HEK293 (cell line): ENCODE data around the gene RBM17.
A peak's percentile ranks its signal among the peaks of the same experiment; 100 is the strongest.

Experiments
- CTCF ChIA-PET: fragments of 350-600 bp; formaldehyde crosslinking; extraction: SDS; loops from one replicate; lab custom pipeline; 2021; ENCODE audit warnings: antibody characterized with exemption; lab: Yijun Ruan, JAX
- POLR2A ChIA-PET: fragments of 300-600 bp; formaldehyde crosslinking; extraction: SDS; loops from one replicate; lab custom pipeline; 2020; ENCODE audit warnings: antibody characterized with exemption, inconsistent platforms; lab: Yijun Ruan, JAX
- H3K27ac ChIP-seq: fragments of 200-500 bp; sonication (Bioruptor generic); 2 replicates; pipeline ENCODE4 v1.5.1; 2014; ENCODE audit warnings: low read depth, low read length, control low read depth, inconsistent platforms; ENCODE audit errors: extremely low read depth
- H3K36me3 ChIP-seq, 2 experiments: fragments of 200-500 bp in 1 of 2; sonication (Bioruptor generic) in 1 of 2; 1 replicate in 1 of 2; 2 replicates in 1 of 2; pipeline ENCODE4 v1.5.1; 2014 to 2017; ENCODE audit warnings: inconsistent platforms in 2 of 2, low read length in 2 of 2; ENCODE audit not compliant: control insufficient read depth in 2 of 2, insufficient read depth in 1 of 2
- H3K4me1 ChIP-seq: fragments of 200-500 bp; sonication (Bioruptor generic); 2 replicates; pipeline ENCODE4 v1.5.1; 2014; ENCODE audit warnings: mild to moderate bottlenecking, low read length, inconsistent platforms; ENCODE audit not compliant: control insufficient read depth, insufficient read depth
- H3K4me3 ChIP-seq: 2 replicates; pipeline ENCODE4 v1.5.1; 2011; ENCODE audit warnings: low read depth, mild to moderate bottlenecking, control low read depth, low read length, moderate library complexity
- H3K9me3 ChIP-seq: fragments of 200-500 bp; sonication (Bioruptor generic); 2 replicates; pipeline ENCODE4 v1.5.1; 2014; ENCODE audit warnings: low read depth, low read length, inconsistent platforms; ENCODE audit not compliant: control insufficient read depth, insufficient read depth
- AEBP2 ChIP-seq: fragments of 450-650 bp; formaldehyde crosslinking; IDR thresholded peaks from 2 replicates; pipeline ENCODE4 v1.5.1; 2016; ENCODE audit warnings: missing biosample characterization, missing genetic modification characterization, borderline replicate concordance
- GLI4 ChIP-seq: fragments of 450-650 bp; formaldehyde crosslinking; IDR thresholded peaks from 2 replicates; pipeline ENCODE4 v1.5.1; 2016; ENCODE audit warnings: missing biosample characterization, missing genetic modification characterization
- REPIN1 ChIP-seq: fragments of 450-650 bp; formaldehyde crosslinking; IDR thresholded peaks from 2 replicates; pipeline ENCODE4 v1.5.1; 2017; ENCODE audit warnings: missing biosample characterization, missing genetic modification characterization, low read depth
- SP7 ChIP-seq: fragments of 450-650 bp; formaldehyde crosslinking; IDR thresholded peaks from 2 replicates; pipeline ENCODE4 v1.5.1; 2016; ENCODE audit warnings: missing biosample characterization, missing genetic modification characterization
- ZBTB1 ChIP-seq: fragments of 450-650 bp; formaldehyde crosslinking; IDR thresholded peaks from 2 replicates; pipeline ENCODE4 v1.5.1; 2016; ENCODE audit warnings: missing biosample characterization, missing genetic modification characterization
- ZBTB49 ChIP-seq: fragments of 450-650 bp; formaldehyde crosslinking; IDR thresholded peaks from 2 replicates; pipeline ENCODE4 v1.5.1; 2016; ENCODE audit warnings: missing biosample characterization, missing genetic modification characterization, low read depth
- ZNF2 ChIP-seq: fragments of 450-650 bp; formaldehyde crosslinking; IDR thresholded peaks from 2 replicates; pipeline ENCODE4 v1.5.1; 2016; ENCODE audit warnings: missing biosample characterization, missing genetic modification characterization
- ZNF292 ChIP-seq: fragments of 450-650 bp; formaldehyde crosslinking; IDR thresholded peaks from 2 replicates; pipeline ENCODE4 v1.5.1; 2016; ENCODE audit warnings: low read depth, missing biosample characterization, missing genetic modification characterization, borderline replicate concordance
- ZNF324 ChIP-seq: fragments of 450-650 bp; formaldehyde crosslinking; IDR thresholded peaks from 2 replicates; pipeline ENCODE4 v1.5.1; 2016; ENCODE audit warnings: missing biosample characterization, missing genetic modification characterization
- ZNF362 ChIP-seq: fragments of 450-650 bp; formaldehyde crosslinking; IDR thresholded peaks from 2 replicates; pipeline ENCODE4 v1.5.1; 2016; ENCODE audit warnings: missing biosample characterization, missing genetic modification characterization
- ZNF521 ChIP-seq: fragments of 450-650 bp; formaldehyde crosslinking; IDR thresholded peaks from 2 replicates; pipeline ENCODE4 v1.5.1; 2017; ENCODE audit warnings: missing biosample characterization, mild to moderate bottlenecking, missing genetic modification characterization
- ZNF530 ChIP-seq: fragments of 450-650 bp; formaldehyde crosslinking; IDR thresholded peaks from 2 replicates; pipeline ENCODE4 v1.5.1; 2016; ENCODE audit warnings: low read depth, missing biosample characterization, missing genetic modification characterization
- ZNF571 ChIP-seq: fragments of 450-650 bp; formaldehyde crosslinking; IDR thresholded peaks from 2 replicates; pipeline ENCODE4 v1.5.0; 2017; ENCODE audit warnings: missing biosample characterization, missing genetic modification characterization
- ZNF600 ChIP-seq: fragments of 450-650 bp; formaldehyde crosslinking; IDR thresholded peaks from 2 replicates; pipeline ENCODE4 v1.5.1; 2016; ENCODE audit warnings: missing biosample characterization, missing genetic modification characterization
- ZNF624 ChIP-seq: fragments of 450-650 bp; formaldehyde crosslinking; IDR thresholded peaks from 2 replicates; pipeline ENCODE4 v1.5.1; 2017; ENCODE audit warnings: missing biosample characterization, missing genetic modification characterization
- ZNF692 ChIP-seq: fragments of 450-650 bp; formaldehyde crosslinking; IDR thresholded peaks from 2 replicates; pipeline ENCODE4 v1.5.1; 2016; ENCODE audit warnings: missing biosample characterization, missing genetic modification characterization
- ZNF837 ChIP-seq: fragments of 450-650 bp; formaldehyde crosslinking; IDR thresholded peaks from 2 replicates; pipeline ENCODE4 v1.5.1; 2016; ENCODE audit warnings: missing biosample characterization, missing genetic modification characterization
- ZSCAN16 ChIP-seq: fragments of 450-650 bp; formaldehyde crosslinking; IDR thresholded peaks from 2 replicates; pipeline ENCODE4 v1.5.1; 2016; ENCODE audit warnings: missing biosample characterization, missing genetic modification characterization
- ZSCAN30 ChIP-seq: fragments of 450-650 bp; IDR thresholded peaks from 2 replicates; pipeline ENCODE4 v1.5.1; 2018; ENCODE audit warnings: missing biosample characterization, mild to moderate bottlenecking, missing genetic modification characterization, moderate library complexity
- TF ChIP-seq, protein P1 (sequence below): fragments of 450-650 bp; formaldehyde crosslinking; IDR thresholded peaks from 2 replicates; pipeline ENCODE4 v1.5.1; 2017; ENCODE audit warnings: missing biosample characterization, missing genetic modification characterization
- TF ChIP-seq, protein P2 (sequence below): fragments of 450-650 bp; formaldehyde crosslinking; IDR thresholded peaks from 2 replicates; pipeline ENCODE4 v1.5.1; 2016; ENCODE audit warnings: missing biosample characterization, missing genetic modification characterization
- TF ChIP-seq, protein P3 (sequence below): fragments of 450-650 bp; formaldehyde crosslinking; IDR thresholded peaks from 2 replicates; pipeline ENCODE4 v1.5.1; 2016; ENCODE audit warnings: missing biosample characterization, missing genetic modification characterization

RBM17 gene

GRCh38 chr10:6086375-6087233 is 2.2 kb upstream of the RBM17 start:
- H3K9me3 ChIP-seq: no peaks in the 10 kb centered on the region
- no peak overlapping the region for H3K27ac ChIP-seq
- ChIA-PET CTCF (interaction anchor here (0.5 to 2.9 kb wide), 42 partner anchors 8 to 624 kb away, joined by 3 to 30 read pairs (median 3); partner anchors contain the start of gene PFKFB3), POLR2A (interaction anchor here (0.5 kb wide), 1 partner anchor 79 kb away, joined by 3 read pairs; no protein-coding TSS in a partner anchor)
- H3K36me3 ChIP-seq: no peaks in the 10 kb centered on the region; a peak in 1 of 3 replicates
- H3K4me3 ChIP-seq: no peak overlapping the region
- peaks cover 5% of the 10 kb centered on the region; the same call in 1 of the 2 replicates for H3K4me1 ChIP-seq
- TF ChIP-seq GLI4 (tag by site-specific recombination): no peak
- TF ChIP-seq REPIN1 (tag by site-specific recombination): no peak
- no peak for TF ChIP-seq ZNF292 (tag by site-specific recombination)
- no peak for TF ChIP-seq ZSCAN16 (tag by site-specific recombination)
- TF ChIP-seq, protein P1, sequence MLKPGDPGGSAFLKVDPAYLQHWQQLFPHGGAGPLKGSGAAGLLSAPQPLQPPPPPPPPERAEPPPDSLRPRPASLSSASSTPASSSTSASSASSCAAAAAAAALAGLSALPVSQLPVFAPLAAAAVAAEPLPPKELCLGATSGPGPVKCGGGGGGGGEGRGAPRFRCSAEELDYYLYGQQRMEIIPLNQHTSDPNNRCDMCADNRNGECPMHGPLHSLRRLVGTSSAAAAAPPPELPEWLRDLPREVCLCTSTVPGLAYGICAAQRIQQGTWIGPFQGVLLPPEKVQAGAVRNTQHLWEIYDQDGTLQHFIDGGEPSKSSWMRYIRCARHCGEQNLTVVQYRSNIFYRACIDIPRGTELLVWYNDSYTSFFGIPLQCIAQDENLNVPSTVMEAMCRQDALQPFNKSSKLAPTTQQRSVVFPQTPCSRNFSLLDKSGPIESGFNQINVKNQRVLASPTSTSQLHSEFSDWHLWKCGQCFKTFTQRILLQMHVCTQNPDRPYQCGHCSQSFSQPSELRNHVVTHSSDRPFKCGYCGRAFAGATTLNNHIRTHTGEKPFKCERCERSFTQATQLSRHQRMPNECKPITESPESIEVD: no peak
- TF ChIP-seq ZSCAN30: no peak
- no peak for TF ChIP-seq AEBP2 (tag by site-specific recombination)
- TF ChIP-seq ZNF324 (tag by site-specific recombination): no peak
- no peak for TF ChIP-seq ZBTB1
- TF ChIP-seq ZNF837: no peak
- TF ChIP-seq SP7 (tag by site-specific recombination): peak; percentile 29; the same call in 1 of the 2 replicates
- TF ChIP-seq ZNF600: peak; percentile 76
- TF ChIP-seq ZBTB49 (tag by site-specific recombination): no peak
- TF ChIP-seq, protein P2, sequence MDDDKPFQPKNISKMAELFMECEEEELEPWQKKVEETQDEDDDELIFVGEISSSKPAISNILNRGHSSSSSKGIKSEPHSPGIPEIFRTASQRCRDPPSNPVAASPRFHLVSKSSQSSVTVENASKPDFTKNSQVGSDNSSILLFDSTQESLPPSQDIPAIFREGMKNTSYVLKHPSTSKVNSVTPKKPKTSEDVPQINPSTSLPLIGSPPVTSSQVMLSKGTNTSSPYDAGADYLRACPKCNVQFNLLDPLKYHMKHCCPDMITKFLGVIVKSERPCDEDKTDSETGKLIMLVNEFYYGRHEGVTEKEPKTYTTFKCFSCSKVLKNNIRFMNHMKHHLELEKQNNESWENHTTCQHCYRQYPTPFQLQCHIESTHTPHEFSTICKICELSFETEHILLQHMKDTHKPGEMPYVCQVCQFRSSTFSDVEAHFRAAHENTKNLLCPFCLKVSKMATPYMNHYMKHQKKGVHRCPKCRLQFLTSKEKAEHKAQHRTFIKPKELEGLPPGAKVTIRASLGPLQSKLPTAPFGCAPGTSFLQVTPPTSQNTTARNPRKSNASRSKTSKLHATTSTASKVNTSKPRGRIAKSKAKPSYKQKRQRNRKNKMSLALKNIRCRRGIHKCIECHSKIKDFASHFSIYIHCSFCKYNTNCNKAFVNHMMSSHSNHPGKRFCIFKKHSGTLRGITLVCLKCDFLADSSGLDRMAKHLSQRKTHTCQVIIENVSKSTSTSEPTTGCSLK (tag by site-specific recombination): no peak
- no peak for TF ChIP-seq ZNF530
- 0 out of 2 replicates have a peak, but pooled peaks have one; percentile 22 for TF ChIP-seq ZNF692 (tag by site-specific recombination)
- no peak for TF ChIP-seq ZNF624 (tag by site-specific recombination)
- peak; percentile 59; the same call in 1 of the 2 replicates for TF ChIP-seq ZNF2
- TF ChIP-seq ZNF362 (tag by site-specific recombination): no peak
- TF ChIP-seq ZNF571: no peak
- TF ChIP-seq, protein P3, sequence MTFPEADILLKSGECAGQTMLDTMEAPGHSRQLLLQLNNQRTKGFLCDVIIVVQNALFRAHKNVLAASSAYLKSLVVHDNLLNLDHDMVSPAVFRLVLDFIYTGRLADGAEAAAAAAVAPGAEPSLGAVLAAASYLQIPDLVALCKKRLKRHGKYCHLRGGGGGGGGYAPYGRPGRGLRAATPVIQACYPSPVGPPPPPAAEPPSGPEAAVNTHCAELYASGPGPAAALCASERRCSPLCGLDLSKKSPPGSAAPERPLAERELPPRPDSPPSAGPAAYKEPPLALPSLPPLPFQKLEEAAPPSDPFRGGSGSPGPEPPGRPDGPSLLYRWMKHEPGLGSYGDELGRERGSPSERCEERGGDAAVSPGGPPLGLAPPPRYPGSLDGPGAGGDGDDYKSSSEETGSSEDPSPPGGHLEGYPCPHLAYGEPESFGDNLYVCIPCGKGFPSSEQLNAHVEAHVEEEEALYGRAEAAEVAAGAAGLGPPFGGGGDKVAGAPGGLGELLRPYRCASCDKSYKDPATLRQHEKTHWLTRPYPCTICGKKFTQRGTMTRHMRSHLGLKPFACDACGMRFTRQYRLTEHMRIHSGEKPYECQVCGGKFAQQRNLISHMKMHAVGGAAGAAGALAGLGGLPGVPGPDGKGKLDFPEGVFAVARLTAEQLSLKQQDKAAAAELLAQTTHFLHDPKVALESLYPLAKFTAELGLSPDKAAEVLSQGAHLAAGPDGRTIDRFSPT: peak; percentile 91
- no peak for TF ChIP-seq ZNF521 (tag by site-specific recombination)
